ENCODE data around the gene APH1A. TPM values are rescaled to one million over a fixed set of nuclear protein-coding genes. Genes with fewer than 3 reads are reported as not detected.
A peak's percentile ranks its signal among the peaks of the same experiment; 100 is the strongest.

Gene APH1A
- total RNA-seq, 1 donor from 2014 or later = 161 TPM

GRCh38 chr1:150280138-150280707 lies 11.4 kb upstream of the APH1A start:
- H3K4me3 ChIP-seq (ENCODE audit: low read depth, low read length) = no peak overlapping the region
- no peak for DNase-seq (ENCODE audit: low read depth)
- H3K36me3 ChIP-seq (ENCODE audit: control insufficient read depth, insufficient read depth, low read length) = no peaks in the 10 kb centered on the region
- TF ChIP-seq, protein P1, sequence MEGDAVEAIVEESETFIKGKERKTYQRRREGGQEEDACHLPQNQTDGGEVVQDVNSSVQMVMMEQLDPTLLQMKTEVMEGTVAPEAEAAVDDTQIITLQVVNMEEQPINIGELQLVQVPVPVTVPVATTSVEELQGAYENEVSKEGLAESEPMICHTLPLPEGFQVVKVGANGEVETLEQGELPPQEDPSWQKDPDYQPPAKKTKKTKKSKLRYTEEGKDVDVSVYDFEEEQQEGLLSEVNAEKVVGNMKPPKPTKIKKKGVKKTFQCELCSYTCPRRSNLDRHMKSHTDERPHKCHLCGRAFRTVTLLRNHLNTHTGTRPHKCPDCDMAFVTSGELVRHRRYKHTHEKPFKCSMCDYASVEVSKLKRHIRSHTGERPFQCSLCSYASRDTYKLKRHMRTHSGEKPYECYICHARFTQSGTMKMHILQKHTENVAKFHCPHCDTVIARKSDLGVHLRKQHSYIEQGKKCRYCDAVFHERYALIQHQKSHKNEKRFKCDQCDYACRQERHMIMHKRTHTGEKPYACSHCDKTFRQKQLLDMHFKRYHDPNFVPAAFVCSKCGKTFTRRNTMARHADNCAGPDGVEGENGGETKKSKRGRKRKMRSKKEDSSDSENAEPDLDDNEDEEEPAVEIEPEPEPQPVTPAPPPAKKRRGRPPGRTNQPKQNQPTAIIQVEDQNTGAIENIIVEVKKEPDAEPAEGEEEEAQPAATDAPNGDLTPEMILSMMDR (IDR thresholded peaks at IDR 0.05; ENCODE audit: insufficient read depth, low read length, poor library complexity, severe bottlenecking) = no peak
- H3K27me3 ChIP-seq (ENCODE audit: control insufficient read depth, insufficient read depth, low read length) = peaks cover 2% of the 10 kb centered on the region

GRCh38 chr1:150273311-150273710 lies 4.5 kb upstream of the APH1A start:
- H3K36me3 ChIP-seq (ENCODE audit: control insufficient read depth, insufficient read depth, low read length) = no peaks in the 10 kb centered on the region
- TF ChIP-seq, protein P1 (IDR thresholded peaks at IDR 0.05; ENCODE audit: insufficient read depth, low read length, poor library complexity, severe bottlenecking) = no peak
- no peak overlapping the region for H3K4me3 ChIP-seq (ENCODE audit: low read depth, low read length)
- DNase-seq (ENCODE audit: low read depth) = no peak
- H3K27me3 ChIP-seq (ENCODE audit: control insufficient read depth, insufficient read depth, low read length) = no peaks in the 10 kb centered on the region

DNA sequence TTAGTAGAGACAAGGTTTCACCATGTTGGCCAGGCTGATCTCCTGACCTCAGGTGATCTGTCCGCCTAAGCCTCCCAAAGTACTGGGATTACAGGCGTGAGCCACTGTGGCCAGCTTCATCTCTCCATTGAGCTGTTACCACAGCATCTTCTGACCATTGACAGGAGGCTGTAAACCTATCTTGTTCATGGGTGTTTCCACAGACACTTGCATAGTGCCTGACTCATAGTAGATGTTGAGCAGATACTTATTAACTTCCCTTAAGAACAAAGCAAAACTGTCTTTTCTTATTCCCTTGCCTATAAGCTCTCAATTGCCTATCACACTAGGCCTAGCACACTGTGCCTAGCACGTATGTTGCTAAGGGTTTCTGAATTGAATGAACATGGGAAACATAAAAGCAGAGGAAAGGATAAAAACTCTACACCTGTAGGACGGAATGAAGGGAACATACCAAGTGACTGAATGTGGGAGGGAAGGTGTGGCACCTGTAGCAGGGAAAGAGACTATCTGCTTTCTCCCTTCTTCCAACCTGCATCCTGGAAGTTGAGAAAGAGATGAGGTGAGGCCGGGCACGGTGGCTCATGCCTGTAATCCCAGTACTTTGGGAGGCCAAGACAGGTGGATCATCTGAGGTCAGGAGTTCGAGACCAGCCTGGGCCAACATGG lies 2.6 kb upstream of the APH1A start:
- TF ChIP-seq, protein P1 (IDR thresholded peaks at IDR 0.05; ENCODE audit: insufficient read depth, low read length, poor library complexity, severe bottlenecking) = no peak
- no peak overlapping the region for H3K4me3 ChIP-seq (ENCODE audit: low read depth, low read length)
- DNase-seq (ENCODE audit: low read depth) = no peak
- no peaks in the 10 kb centered on the region for H3K27me3 ChIP-seq (ENCODE audit: control insufficient read depth, insufficient read depth, low read length)
- H3K36me3 ChIP-seq (ENCODE audit: control insufficient read depth, insufficient read depth, low read length) = no peaks in the 10 kb centered on the region

- DNase-seq (ENCODE audit: low read depth) = no peak
- TF ChIP-seq, protein P1 (IDR thresholded peaks at IDR 0.05; ENCODE audit: insufficient read depth, low read length, poor library complexity, severe bottlenecking) = no peak
- Histone ChIP-seq H3K4me3 (ENCODE audit: low read depth, low read length) (peak overlapping the region; percentile 82), H3K27me3 (ENCODE audit: control insufficient read depth, insufficient read depth, low read length) (no peaks in the 10 kb centered on the region), H3K36me3 (ENCODE audit: control insufficient read depth, insufficient read depth, low read length) (peaks cover 2% of the 10 kb centered on the region)
Measured at GRCh38 chr1:150269451-150269850, 635 bp upstream of the APH1A start.

GRCh38 chr1:150268340-150268704 lies 494 bp downstream of the APH1A start:
- Histone ChIP-seq H3K36me3 (ENCODE audit: control insufficient read depth, insufficient read depth, low read length) (peaks cover 2% of the 10 kb centered on the region), H3K4me3 (ENCODE audit: low read depth, low read length) (peak overlapping the region; percentile 82), H3K27me3 (ENCODE audit: control insufficient read depth, insufficient read depth, low read length) (no peaks in the 10 kb centered on the region)
- TF ChIP-seq, protein P1 (IDR thresholded peaks at IDR 0.05; ENCODE audit: insufficient read depth, low read length, poor library complexity, severe bottlenecking) = no peak
- no peak for DNase-seq (ENCODE audit: low read depth)

DNA sequence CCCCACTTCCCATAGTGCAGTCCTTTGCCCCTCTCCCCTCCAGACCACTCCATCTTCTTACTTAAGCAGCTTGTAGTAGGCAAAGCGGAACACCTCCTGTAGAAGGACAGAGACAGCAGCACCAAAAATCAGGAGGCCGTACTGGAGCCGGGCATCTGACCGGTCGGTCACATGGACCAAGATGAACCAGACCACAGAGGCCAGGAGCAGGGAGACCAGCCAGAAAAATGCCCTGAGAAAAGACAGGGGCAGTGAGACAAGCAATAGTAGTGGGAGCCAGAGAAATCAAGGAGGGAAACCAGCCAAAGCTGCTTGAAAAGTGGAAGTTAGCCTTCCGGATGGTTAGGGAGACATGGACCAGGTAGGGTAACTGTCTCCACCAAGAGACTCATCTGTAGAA lies 920 bp downstream of the APH1A start:
- Histone ChIP-seq H3K27me3 (ENCODE audit: control insufficient read depth, insufficient read depth, low read length) (no peaks in the 10 kb centered on the region), H3K36me3 (ENCODE audit: control insufficient read depth, insufficient read depth, low read length) (peaks cover 2% of the 10 kb centered on the region), H3K4me3 (ENCODE audit: low read depth, low read length) (peak overlapping the region; percentile 82)
- no peak for DNase-seq (ENCODE audit: low read depth)
- TF ChIP-seq, protein P1 (IDR thresholded peaks at IDR 0.05; ENCODE audit: insufficient read depth, low read length, poor library complexity, severe bottlenecking) = no peak

All from kidney epithelial cell (primary cell).